HUES64 (cell line): ENCODE measurements around the gene ZSCAN10. TPM values are rescaled to one million over a fixed set of nuclear protein-coding genes. Genes with fewer than 3 reads are reported as not detected.

Experiments
- H3K27ac ChIP-seq: 2 replicates; pipeline ENCODE4 v1.7.0; 2013; ENCODE audit warnings: low read depth, low read length, inconsistent platforms
- H3K27me3 ChIP-seq: 2 replicates; pipeline ENCODE4 v1.6.1; 2013; ENCODE audit warnings: mild to moderate bottlenecking, low read length; ENCODE audit not compliant: insufficient read depth
- H3K36me3 ChIP-seq: 2 replicates; pipeline ENCODE4 v1.6.1; 2013; ENCODE audit warnings: mild to moderate bottlenecking, low read length; ENCODE audit not compliant: insufficient read depth
- H3K4me1 ChIP-seq: 2 replicates; pipeline ENCODE4 v1.6.1; 2013; ENCODE audit warnings: mild to moderate bottlenecking, low read length, moderate library complexity; ENCODE audit not compliant: insufficient read depth
- H3K4me3 ChIP-seq: 2 replicates; pipeline ENCODE4 v1.5.1; 2013; ENCODE audit warnings: mild to moderate bottlenecking, low read length, moderate library complexity
- H3K9ac ChIP-seq: 2 replicates; pipeline ENCODE4 v1.6.1; 2013; ENCODE audit warnings: mild to moderate bottlenecking, low read depth, low read length
- H3K9me3 ChIP-seq: 2 replicates; pipeline ENCODE4 v1.6.1; 2013; ENCODE audit warnings: low read depth, low read length; ENCODE audit not compliant: insufficient read depth
- WGBS: fragments of 150-250, 120-280 bp; methylation state at CpG from one replicate; pipeline ENCODE4 v1.1.7; 2013; ENCODE audit warnings: missing lambda C conversion rate; 5-methylcytosine and 5-hydroxymethylcytosine counted together
- polyA plus RNA-seq, 2 experiments: library from polyadenylated mRNA; stranded (reverse); fragments of 50-300 nt; gene quantifications; one replicate each; pipeline ENCODE4 v1.2.3, GENCODE V29; 2013

ZSCAN10 gene
- polyA plus RNA-seq (2013, experiment 1 of 2) = 111 TPM
- 95.7 TPM for polyA plus RNA-seq (2013, experiment 2 of 2)

DNA sequence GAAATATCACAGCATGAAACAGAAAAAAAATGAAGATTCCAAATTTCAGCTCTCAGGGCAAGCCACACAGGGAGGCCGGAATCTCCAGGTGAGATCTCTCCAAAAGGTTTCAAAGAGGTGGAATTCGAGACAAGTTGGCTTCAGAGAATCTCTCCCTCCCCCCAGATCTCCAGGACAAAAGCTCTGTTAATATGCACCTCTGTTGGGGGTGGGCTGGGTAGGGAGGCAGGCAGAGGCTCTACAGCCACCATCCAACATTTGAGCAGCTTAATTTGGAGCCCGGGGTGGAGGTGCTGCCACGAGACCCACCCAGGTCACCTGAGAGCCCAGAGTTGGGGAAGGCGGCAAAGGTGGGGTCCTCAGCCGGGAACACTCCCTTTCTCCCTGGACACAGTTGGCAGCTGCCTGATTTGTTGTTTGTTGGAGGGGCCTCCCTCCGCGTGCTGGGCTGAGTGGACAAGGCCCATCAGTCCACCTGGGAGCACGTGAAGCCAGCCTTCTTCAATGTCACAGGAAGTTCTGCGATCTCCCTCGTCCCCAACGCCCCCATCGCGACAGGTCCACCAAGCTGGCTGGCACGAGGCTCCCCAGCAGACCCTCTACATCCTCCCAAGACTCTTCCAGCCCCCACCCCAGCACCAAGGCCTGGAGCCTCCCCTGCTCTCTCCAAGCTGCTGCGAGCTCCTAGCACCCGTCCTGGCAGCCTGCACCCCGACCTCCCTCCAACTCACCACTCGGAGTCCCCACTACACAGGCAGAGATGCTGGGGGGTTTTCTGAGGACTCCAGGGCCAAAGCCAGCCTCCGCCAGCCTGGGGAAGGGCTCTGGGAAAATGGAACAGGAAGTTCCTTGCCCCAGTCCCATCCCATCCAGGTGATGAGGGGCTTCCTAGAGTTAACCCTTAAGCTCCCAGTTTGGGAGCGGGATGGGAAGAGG, at the start of gene ZSCAN10:
Gene ZSCAN10 (minus strand): TSS at position 836 of the 936 bp plus-strand sequence. CDS start 6,357 bp downstream, outside the sequence.
- 0% methylated on average over 21 of the region's 21 CpGs for WGBS
- Histone ChIP-seq H3K9me3 (no peaks in the 10 kb centered on the region), H3K27me3 (no peaks in the 10 kb centered on the region), H3K36me3 (peaks cover 12% of the 10 kb centered on the region), H3K9ac (peak within 1 kb of the TSS; percentile 94), H3K27ac (peak within 1 kb of the TSS; percentile 94), H3K4me1 (peaks cover 20% of the 10 kb centered on the region), H3K4me3 (peak within 1 kb of the TSS; percentile 76)

- Histone ChIP-seq H3K36me3 (no peaks in the 10 kb centered on the region), H3K27ac (no peak overlapping the region), H3K9me3 (no peaks in the 10 kb centered on the region), H3K9ac (no peak overlapping the region), H3K4me1 (no peaks in the 10 kb centered on the region), H3K4me3 (no peak overlapping the region), H3K27me3 (peaks cover 23% of the 10 kb centered on the region)
- 90% methylated on average over 13 of the region's 13 CpGs for WGBS
Measured at GRCh38 chr16:3148256-3149192, 49.4 kb upstream of the ZSCAN10 start.

DNA sequence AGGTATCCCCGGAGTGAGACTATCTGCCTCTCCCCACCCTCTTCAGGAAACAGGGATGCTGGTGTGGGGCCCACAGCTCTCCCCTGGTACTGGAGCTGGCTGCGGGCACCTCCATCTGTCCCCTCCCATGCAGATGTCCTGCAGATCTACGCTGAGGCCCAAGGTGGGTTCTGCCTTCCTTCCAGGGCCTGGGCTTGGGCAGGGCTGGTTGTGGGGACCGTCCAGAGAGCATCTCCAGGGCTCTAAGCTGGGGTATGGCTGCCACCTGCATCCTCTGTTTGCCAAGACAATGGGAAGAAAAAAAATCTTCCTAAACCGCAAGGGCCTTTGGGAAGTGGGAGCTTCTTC, 48.6 kb upstream of the ZSCAN10 start:
- H3K4me3 ChIP-seq = no peak overlapping the region
- WGBS = 86% methylated on average over 5 of the region's 5 CpGs
- H3K9ac ChIP-seq = no peak overlapping the region
- H3K36me3 ChIP-seq = no peaks in the 10 kb centered on the region
- no peaks in the 10 kb centered on the region for H3K9me3 ChIP-seq
- peaks cover 23% of the 10 kb centered on the region for H3K27me3 ChIP-seq
- H3K27ac ChIP-seq = no peak overlapping the region
- H3K4me1 ChIP-seq = no peaks in the 10 kb centered on the region

GRCh38 chr16:3147046-3147756, 48.1 kb upstream of the ZSCAN10 start:
- WGBS = 87% methylated on average over 16 of the region's 16 CpGs
- Histone ChIP-seq H3K27me3 (peaks cover 23% of the 10 kb centered on the region), H3K9ac (no peak overlapping the region), H3K4me1 (no peaks in the 10 kb centered on the region), H3K27ac (no peak overlapping the region), H3K36me3 (0 out of 2 replicates have a peak, but pooled peaks cover 2% of the 10 kb centered on the region), H3K4me3 (no peak overlapping the region), H3K9me3 (no peaks in the 10 kb centered on the region)

GRCh38 chr16:3145660-3146059, 46.6 kb upstream of the ZSCAN10 start:
- Histone ChIP-seq H3K9ac (no peak overlapping the region), H3K27me3 (peaks cover 23% of the 10 kb centered on the region), H3K9me3 (no peaks in the 10 kb centered on the region), H3K4me1 (no peaks in the 10 kb centered on the region), H3K4me3 (no peak overlapping the region), H3K36me3 (peaks cover 14% of the 10 kb centered on the region), H3K27ac (no peak overlapping the region)
- 88% methylated on average over 12 of the region's 12 CpGs for WGBS

DNA sequence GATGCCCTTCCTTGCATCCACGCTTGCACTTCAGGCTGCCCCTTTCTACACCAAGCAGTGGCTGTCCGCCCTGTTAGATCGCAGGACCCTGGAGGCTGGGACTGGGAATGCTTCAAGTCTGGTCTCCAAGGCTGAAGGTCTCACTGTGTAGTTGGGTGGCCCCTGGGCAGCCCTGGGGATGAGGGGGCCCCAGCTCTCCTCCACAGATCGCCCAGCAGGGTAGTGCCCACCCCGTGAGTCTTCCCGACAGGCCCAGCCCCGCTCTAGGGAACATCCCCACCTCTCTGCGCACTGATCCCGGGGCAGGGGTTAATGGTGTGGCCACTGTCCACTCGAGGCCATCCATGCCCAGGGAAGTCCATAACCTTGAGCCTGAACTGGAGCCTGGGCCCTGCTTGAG, 46.1 kb upstream of the ZSCAN10 start:
- no peak overlapping the region for H3K9ac ChIP-seq
- no peaks in the 10 kb centered on the region for H3K4me1 ChIP-seq
- H3K4me3 ChIP-seq = no peak overlapping the region
- peaks cover 14% of the 10 kb centered on the region for H3K36me3 ChIP-seq
- H3K27me3 ChIP-seq = peaks cover 23% of the 10 kb centered on the region
- no peak overlapping the region for H3K27ac ChIP-seq
- WGBS = 91% methylated on average over 10 of the region's 10 CpGs
- no peaks in the 10 kb centered on the region for H3K9me3 ChIP-seq

GRCh38 chr16:3144321-3144983, 45.4 kb upstream of the ZSCAN10 start:
- Histone ChIP-seq H3K4me1 (no peaks in the 10 kb centered on the region), H3K36me3 (peaks cover 14% of the 10 kb centered on the region), H3K27ac (no peak overlapping the region), H3K27me3 (peaks cover 23% of the 10 kb centered on the region), H3K9me3 (no peaks in the 10 kb centered on the region), H3K9ac (no peak overlapping the region), H3K4me3 (no peak overlapping the region)
- WGBS = 85% methylated on average over 18 of the region's 18 CpGs

DNA sequence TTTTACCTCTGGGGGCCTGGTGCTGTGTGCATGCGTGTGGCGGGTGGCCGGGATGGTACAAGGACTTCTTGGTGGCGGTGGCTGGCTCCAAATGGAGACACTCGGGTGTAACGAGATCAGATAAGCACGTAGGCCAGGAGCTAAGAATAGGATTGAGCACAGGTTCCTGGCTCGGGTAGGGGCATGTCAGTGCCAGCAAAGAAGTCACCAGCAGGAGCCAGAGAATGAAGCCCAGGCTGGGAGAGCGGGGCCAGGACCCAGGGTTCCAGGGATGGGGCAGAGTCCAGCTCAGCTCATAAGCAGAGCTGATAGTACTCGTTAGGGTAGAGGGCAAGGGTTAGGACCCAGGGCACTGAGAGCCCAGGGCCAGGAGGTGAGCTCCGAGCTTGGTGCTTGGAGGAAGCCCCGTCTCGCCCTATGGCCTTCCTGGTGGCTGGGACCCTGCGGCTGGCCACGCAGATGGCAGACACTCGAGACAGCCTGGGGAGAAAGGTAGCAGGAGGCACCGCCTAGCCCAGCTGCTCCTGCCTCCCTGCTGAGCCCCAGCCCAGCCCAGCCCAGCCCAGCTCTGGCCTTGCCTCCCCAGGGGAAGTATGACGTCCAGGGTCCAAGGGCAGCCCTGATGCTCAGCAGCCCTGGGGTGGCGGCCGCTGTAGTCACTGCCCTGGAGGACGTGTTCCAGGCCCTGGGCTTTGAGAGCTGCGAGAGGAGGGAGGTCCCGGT, 44.7 kb upstream of the ZSCAN10 start:
- Histone ChIP-seq H3K4me1 (no peaks in the 10 kb centered on the region), H3K27me3 (peaks cover 16% of the 10 kb centered on the region), H3K36me3 (peaks cover 21% of the 10 kb centered on the region), H3K4me3 (no peak overlapping the region), H3K27ac (no peak overlapping the region), H3K9me3 (no peaks in the 10 kb centered on the region), H3K9ac (no peak overlapping the region)
- WGBS = 88% methylated on average over 23 of the region's 23 CpGs

DNA sequence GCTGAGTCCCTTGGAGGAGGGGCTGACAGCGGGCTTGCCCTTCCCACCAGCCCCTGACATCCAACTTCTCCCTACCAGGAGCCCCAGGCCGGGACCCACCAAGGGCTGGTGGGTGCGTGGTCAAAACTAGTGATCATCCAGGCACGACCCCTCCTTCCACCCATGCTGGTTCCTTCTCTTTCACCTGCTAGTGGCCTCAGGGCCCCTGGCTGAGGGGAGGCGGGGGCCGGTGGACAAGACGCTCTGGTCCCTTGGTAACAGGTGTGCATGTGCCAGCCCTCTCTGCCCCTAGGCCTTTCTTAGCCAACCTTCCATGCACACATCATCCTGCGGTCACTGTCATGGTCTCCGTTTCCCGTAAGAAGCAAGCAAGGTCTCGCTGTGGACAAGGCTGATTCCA, 44.1 kb upstream of the ZSCAN10 start:
- WGBS = 93% methylated on average over 11 of the region's 11 CpGs
- Histone ChIP-seq H3K4me3 (no peak overlapping the region), H3K9me3 (no peaks in the 10 kb centered on the region), H3K9ac (no peak overlapping the region), H3K4me1 (no peaks in the 10 kb centered on the region), H3K36me3 (peaks cover 21% of the 10 kb centered on the region), H3K27me3 (peaks cover 10% of the 10 kb centered on the region), H3K27ac (no peak overlapping the region)

GRCh38 chr16:3142770-3143169, 43.7 kb upstream of the ZSCAN10 start:
- no peak overlapping the region for H3K9ac ChIP-seq
- H3K4me1 ChIP-seq = no peaks in the 10 kb centered on the region
- peaks cover 21% of the 10 kb centered on the region for H3K36me3 ChIP-seq
- no peak overlapping the region for H3K4me3 ChIP-seq
- peaks cover 6% of the 10 kb centered on the region for H3K27me3 ChIP-seq
- 94% methylated on average over 13 of the region's 13 CpGs for WGBS
- no peak overlapping the region for H3K27ac ChIP-seq
- H3K9me3 ChIP-seq = no peaks in the 10 kb centered on the region
